Spinal cord (tissue), 10 donors: Measurements from ENCODE around the gene GXYLT2. TPM values are rescaled to one million over a fixed set of nuclear protein-coding genes. Genes with fewer than 3 reads are reported as not detected.

Source experiments
- DNase-seq, 6 donors: peaks; one replicate each; pipeline versions ENCODE4 v3.0.0 to v3.0.0-alpha.2; 2013 to 2015; ENCODE audit warnings: low spot score in 6 of 6, low read depth in 4 of 6
- H3K27ac ChIP-seq: one replicate; pipeline ENCODE4 v1.5.1; 2013; ENCODE audit warnings: low read depth, low read length, control low read depth
- H3K27me3 ChIP-seq: one replicate; pipeline ENCODE4 v1.6.1; 2013; ENCODE audit warnings: low read length; ENCODE audit not compliant: control insufficient read depth, insufficient read depth
- H3K36me3 ChIP-seq: one replicate; pipeline ENCODE4 v1.6.1; 2013; ENCODE audit warnings: low read length; ENCODE audit not compliant: control insufficient read depth, insufficient read depth
- H3K4me1 ChIP-seq: one replicate; pipeline ENCODE4 v1.6.1; 2013; ENCODE audit warnings: low read length; ENCODE audit not compliant: control insufficient read depth, insufficient read depth
- H3K4me3 ChIP-seq: one replicate; pipeline ENCODE4 v1.5.1; 2013; ENCODE audit warnings: low read depth, low read length, control low read depth
- H3K9me3 ChIP-seq: one replicate; pipeline ENCODE4 v1.6.1; 2013; ENCODE audit warnings: low read length; ENCODE audit not compliant: control insufficient read depth, insufficient read depth
- WGBS: methylation state at CpG from one replicate; pipeline ENCODE4 v1.1.5; 2013; ENCODE audit warnings: missing lambda C conversion rate; ENCODE audit not compliant: insufficient coverage; 5-methylcytosine and 5-hydroxymethylcytosine counted together
- polyA plus RNA-seq, 2 donors: library from polyadenylated mRNA; unstranded; fragments of 120-200 nt; gene quantifications; one replicate each; pipeline ENCODE4 v1.2.1, GENCODE V29; 2013; ENCODE audit not compliant: insufficient read length in 2 of 2
- total RNA-seq, 2 donors: library from RNA; depleted of rRNA in 1 of 2; stranded (reverse); fragments of 120-200 nt in 1 of 2; fragments of >200 nt in 1 of 2; gene quantifications; one replicate each; pipeline versions ENCODE4 v1.2.3 to v1.2.4, GENCODE V29; 2013 to 2014
- donor health status: healthy.

The GXYLT2 gene
- total and polyA plus RNA-seq, 4 donors = 5.9 to 30.9 (median 17.9) TPM

DNA sequence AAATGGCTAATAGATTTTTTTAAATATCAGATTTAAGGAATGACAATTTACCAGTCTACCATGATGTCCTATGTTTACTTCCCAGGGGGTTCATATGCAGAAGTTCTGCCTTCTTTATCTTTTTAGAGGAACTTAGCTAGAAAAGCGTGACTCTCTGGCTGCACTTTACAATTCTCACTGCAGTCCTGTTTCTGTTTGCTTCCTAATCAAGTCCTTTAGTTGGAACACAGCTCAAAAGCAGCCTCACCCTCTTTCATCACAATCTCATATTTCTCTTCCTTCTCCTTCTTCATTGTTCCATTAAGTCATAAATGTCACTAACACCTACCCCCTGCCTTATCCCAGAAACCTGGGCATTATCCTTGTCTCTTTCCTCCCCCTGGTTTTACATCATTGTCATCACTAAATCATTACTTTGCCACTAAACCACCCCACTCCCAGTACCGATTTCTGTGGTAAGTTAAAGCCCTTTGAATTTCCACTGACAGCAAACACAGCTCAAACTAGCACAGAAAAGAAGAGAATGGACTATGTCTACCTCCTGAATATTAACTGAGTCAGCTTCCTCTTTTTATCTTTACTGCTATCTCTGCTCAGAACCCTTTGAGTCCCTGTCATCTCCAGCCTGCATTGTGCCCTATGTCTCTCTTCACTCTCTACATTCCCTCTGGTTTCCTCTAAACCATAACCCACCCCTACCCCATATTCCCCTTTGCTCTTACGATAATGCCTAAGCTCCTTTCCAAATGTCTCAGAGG, 94.9 kb downstream of the GXYLT2 start:
- 80% methylated on average over 2 of the region's 3 CpGs for WGBS
- DNase-seq = no peak
- Histone ChIP-seq H3K27me3 (no peaks in the 10 kb centered on the region), H3K36me3 (no peaks in the 10 kb centered on the region), H3K9me3 (peaks cover 3% of the 10 kb centered on the region), H3K4me1 (no peaks in the 10 kb centered on the region), H3K27ac (no peak overlapping the region), H3K4me3 (no peak overlapping the region)

DNA sequence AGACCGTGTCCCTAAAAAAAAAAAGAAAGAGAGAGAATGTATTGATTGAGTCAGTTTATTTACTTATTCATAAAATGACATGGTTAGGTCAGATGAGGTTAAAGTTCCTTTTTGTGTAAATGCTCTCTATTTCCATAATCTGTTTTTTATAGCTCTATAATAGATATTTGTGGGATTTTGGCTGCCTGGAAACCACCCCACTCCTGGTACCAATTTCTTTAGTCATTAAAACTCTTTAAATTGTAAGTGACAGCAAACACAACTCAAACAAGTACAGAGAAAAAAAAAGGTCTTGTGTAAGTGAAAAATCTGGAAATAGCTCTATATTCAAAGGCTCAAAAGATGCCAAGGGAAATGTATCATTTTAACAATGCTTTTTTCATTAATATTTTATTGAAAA, 97.7 kb downstream of the GXYLT2 start:
- peaks cover 3% of the 10 kb centered on the region for H3K9me3 ChIP-seq
- no CpG with 5 or more reads among the region's 1 CpG for WGBS
- H3K4me3 ChIP-seq = no peak overlapping the region
- no peaks in the 10 kb centered on the region for H3K4me1 ChIP-seq
- H3K27me3 ChIP-seq = no peaks in the 10 kb centered on the region
- H3K36me3 ChIP-seq = no peaks in the 10 kb centered on the region
- H3K27ac ChIP-seq = no peak overlapping the region
- DNase-seq = no peak

DNA sequence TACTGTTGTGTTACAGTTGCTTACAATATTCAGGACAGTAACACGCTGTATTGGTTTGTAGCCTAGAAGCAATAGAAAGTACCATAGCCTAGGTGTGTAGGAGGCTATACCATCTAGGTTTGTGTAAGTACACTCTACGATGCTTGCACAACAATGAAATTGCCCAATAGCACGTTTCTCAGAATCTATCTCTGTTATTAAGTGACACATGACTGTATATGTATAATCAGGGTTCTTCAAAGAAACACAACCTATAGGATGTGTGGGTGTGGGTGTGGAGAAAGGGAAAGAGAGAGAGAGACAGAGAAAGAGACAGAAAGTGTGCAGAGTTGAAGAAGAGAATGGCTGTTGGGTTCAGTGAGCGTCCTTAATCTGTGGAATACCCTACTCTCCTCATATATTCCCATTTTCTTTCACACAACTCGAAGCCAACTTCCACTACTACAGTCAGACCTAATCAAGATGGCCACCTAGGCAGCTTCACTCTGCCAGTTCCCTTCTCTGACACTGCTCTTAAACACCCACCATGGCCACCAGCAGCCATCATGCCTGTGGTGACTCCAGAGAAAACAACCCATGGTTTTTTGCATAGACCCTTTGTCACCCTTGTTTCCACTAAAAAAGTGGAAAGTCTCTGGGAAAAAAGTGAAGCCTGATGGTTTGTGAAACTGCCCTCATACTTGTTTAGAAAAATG, 103.0 kb downstream of the GXYLT2 start:
- Histone ChIP-seq H3K4me1 (peaks cover 1% of the 10 kb centered on the region), H3K4me3 (no peak overlapping the region), H3K36me3 (no peaks in the 10 kb centered on the region), H3K27me3 (no peaks in the 10 kb centered on the region), H3K27ac (no peak overlapping the region), H3K9me3 (peaks cover 3% of the 10 kb centered on the region)
- WGBS = 100% methylated on average over 1 of the region's 5 CpGs
- DNase-seq = no peak

DNA sequence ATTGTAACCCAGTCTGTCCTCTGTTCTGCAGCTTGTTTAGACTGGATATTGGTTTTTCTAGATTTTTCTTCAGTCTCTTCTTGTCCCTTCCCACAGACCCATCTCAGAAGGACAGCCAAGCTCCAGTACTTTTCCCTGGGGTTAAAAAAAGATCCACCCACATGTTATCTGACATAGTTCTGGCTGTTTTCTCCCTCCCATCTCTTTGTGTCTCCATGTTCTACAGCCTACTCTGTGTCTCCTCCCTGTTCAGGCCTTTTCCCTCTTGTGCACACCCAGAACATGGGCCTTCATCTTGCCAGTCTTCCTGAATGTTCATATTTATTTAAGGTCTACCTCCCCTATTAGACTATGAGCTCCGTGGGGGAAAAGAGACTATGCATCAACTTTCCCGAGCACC, 103.7 kb downstream of the GXYLT2 start:
- Histone ChIP-seq H3K27me3 (no peaks in the 10 kb centered on the region), H3K4me3 (no peak overlapping the region), H3K36me3 (no peaks in the 10 kb centered on the region), H3K9me3 (no peaks in the 10 kb centered on the region), H3K4me1 (peaks cover 8% of the 10 kb centered on the region), H3K27ac (no peak overlapping the region)
- WGBS = 86% methylated on average over 2 of the region's 2 CpGs
- no peak for DNase-seq

DNA sequence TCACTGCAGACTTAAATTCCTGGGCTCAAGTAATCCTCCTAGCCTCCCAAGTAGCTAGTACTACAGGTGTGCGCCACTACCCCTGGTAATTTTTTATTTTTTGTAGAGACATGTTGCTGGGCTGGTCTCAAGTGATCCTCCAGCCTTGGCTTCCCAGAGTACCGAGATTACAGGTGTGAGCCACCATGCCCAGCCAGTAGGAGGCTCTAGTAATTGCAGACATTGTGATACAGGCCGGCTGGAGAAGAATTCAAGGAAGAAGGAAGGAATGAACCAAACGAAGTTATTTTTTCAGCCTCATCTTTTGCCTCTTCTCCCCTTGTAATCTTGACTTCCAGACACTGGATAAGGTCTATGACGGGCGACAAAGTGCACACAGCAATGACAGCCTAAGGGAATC, 105.5 kb downstream of the GXYLT2 start:
- 100% methylated on average over 2 of the region's 6 CpGs for WGBS
- no peaks in the 10 kb centered on the region for H3K36me3 ChIP-seq
- H3K4me1 ChIP-seq = peaks cover 8% of the 10 kb centered on the region
- no peak overlapping the region for H3K4me3 ChIP-seq
- H3K9me3 ChIP-seq = no peaks in the 10 kb centered on the region
- no peak overlapping the region for H3K27ac ChIP-seq
- no peaks in the 10 kb centered on the region for H3K27me3 ChIP-seq
- DNase-seq = no peak

DNA sequence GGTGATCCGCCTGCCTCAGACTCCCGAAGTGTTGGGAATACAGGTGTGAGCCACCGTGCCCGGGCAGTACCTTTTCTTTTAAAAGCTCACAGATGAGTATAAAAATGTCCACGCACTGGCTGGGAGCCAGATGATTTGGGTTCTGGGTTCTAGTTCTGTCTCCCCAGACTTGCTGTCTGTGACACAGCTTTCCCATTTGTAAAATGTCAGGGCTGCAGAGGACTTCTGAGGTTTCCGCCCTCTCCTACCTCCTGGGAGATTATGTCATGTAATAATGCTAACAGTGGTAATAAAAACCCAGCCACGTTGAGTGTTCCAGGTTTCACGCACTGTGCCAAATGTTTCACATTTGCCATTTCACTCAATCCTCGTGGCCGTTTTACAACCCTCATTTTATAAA, 107.5 kb downstream of the GXYLT2 start:
- no peak overlapping the region for H3K27ac ChIP-seq
- 93% methylated on average over 5 of the region's 10 CpGs for WGBS
- no peaks in the 10 kb centered on the region for H3K9me3 ChIP-seq
- H3K36me3 ChIP-seq = no peaks in the 10 kb centered on the region
- H3K4me3 ChIP-seq = no peak overlapping the region
- DNase-seq = no peak
- H3K27me3 ChIP-seq = no peaks in the 10 kb centered on the region
- H3K4me1 ChIP-seq = peaks cover 8% of the 10 kb centered on the region

DNA sequence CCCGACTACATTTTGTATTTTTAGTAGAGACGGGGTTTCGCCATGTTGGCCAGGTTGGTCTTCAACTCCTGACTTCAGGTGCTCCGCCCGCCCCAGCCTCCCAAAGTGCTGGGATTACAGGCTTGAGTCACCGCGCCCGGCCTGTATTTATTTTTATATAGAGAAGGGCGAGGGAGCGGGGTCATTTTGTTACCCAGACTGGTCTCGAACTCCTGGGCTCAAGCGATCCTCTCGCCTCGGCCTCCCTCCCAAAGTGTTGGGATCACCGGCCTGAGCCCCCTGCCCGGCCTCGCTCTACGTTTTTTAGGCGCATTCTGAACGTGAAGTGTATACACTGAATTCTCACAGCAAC, 108.3 kb downstream of the GXYLT2 start:
- Histone ChIP-seq H3K27me3 (no peaks in the 10 kb centered on the region), H3K27ac (peak overlapping the region; percentile 74), H3K36me3 (no peaks in the 10 kb centered on the region), H3K4me1 (peaks cover 8% of the 10 kb centered on the region), H3K4me3 (peak overlapping the region; percentile 49), H3K9me3 (no peaks in the 10 kb centered on the region)
- WGBS = 83% methylated on average over 16 of the region's 20 CpGs
- no peak for DNase-seq

DNA sequence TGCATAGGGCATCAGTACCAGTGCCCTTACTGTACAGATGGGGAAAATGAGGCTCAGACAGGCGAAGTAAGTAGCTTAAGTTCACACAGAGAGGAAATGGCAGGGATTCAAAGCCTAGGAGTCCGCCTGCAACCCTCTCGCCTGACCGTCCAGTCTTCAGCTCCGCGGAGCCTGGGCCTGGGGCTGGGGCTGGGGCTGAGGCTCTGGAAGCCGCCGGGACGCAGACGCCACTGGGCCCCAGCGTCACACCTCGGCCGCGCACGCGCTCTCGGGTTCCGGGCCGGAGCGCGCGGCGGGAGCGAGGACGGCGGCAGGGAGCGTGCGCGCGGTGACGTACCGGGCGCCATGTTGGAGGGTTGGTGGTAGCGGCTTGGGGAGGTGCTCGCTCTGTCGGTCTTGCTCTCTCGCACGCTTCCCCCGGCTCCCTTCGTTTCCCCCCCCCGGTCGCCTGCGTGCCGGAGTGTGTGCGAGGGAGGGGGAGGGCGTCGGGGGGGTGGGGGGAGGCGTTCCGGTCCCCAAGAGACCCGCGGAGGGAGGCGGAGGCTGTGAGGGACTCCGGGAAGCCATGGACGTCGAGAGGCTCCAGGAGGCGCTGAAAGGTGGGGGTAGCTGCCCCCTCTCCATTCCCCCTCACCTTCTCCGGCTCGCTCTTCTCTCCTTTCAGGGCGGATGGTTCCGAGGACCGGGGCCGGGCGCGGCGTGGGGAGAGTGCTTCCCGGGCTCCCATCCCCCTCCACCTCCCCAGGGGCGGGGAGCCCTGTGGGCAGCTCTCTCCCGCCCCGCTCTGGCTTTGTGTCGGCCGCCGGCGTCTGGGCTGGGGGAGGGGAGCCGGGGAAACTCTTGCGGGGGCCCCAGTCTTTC, 108.9 kb downstream of the GXYLT2 start, which contains the start of gene PPP4R2:
TSS of gene PPP4R2 (plus strand) at position 339 of the 861 bp plus-strand sequence. CDS start at position 566, 227 bp downstream.
- Histone ChIP-seq H3K27me3 (no peaks in the 10 kb centered on the region), H3K4me1 (peaks cover 8% of the 10 kb centered on the region), H3K4me3 (peak within 1 kb of the TSS; percentile 89), H3K27ac (peak within 1 kb of the TSS; percentile 96), H3K9me3 (no peaks in the 10 kb centered on the region), H3K36me3 (peaks cover 5% of the 10 kb centered on the region)
- WGBS = under 1% methylated on average over 48 of the region's 75 CpGs
- peak; percentile 74 to 97 (median 83) for DNase-seq

DNA sequence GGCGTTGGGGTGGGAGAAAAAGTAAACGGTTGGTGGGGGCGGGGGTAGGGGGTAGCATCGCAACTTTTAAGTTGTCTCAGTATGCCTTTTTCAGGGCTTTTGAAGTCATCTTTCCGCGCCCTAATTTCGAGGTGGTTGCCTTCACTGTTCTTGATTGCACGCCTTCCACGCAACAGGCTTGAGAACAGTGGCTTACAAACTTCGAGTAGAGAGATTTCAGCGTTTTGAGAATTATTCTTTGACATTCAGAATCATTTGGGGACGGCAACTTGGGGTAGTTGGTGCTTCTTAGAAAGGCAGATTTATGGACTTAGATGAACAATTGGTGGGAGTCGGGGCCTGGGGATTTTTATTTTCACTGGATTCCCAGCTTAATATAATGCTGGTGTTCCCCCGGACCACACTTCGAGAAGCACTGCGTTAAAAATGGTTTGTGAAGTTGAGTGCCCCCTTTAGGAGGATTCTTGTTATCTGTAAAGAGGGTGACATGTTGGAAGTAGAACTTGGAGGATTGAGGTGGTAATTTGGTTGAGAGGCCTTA, 109.6 kb downstream of the GXYLT2 start:
- WGBS = under 1% methylated on average over 16 of the region's 16 CpGs
- peak; percentile 12 to 75 (median 48) for DNase-seq
- Histone ChIP-seq H3K4me1 (peaks cover 8% of the 10 kb centered on the region), H3K27ac (peak overlapping the region; percentile 96), H3K4me3 (peak overlapping the region; percentile 89), H3K27me3 (no peaks in the 10 kb centered on the region), H3K36me3 (peaks cover 8% of the 10 kb centered on the region), H3K9me3 (no peaks in the 10 kb centered on the region)
